NCI-H69 (cell line): ENCODE results near the gene GDPD4.

ENCODE experiments used
- DNase-seq: peaks from one replicate; lab custom pipeline; 2025; lab: John Stamatoyannopoulos, UW

Gene GDPD4

GRCh38 chr11:77173494-77173893 lies 128.0 kb downstream of the GDPD4 start:
- no peak for DNase-seq

- no peak for DNase-seq
Measured at GRCh38 chr11:77172666-77172982, 128.9 kb downstream of the GDPD4 start.

- DNase-seq = no peak
Measured at GRCh38 chr11:77171885-77172665, 129.4 kb downstream of the GDPD4 start.

DNA sequence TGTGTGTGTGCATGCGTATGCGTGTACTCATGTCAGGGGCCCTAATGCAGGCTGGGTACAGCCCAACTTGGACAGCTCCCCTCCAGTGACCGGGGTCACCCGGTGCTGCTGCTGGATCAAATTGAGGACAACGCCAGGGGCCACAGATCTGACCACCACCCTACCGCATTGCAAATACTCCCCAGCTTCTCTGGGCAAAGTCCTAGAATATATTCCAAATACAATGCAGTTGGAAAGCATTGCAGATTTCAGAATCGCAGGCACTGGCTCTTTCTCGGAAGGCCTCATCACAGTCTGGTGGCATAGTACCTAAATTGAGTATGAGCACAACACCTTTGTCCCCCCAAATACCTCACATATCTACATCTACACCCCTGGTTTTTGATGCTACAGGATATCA lies 130.2 kb downstream of the GDPD4 start:
- DNase-seq = no peak

DNA sequence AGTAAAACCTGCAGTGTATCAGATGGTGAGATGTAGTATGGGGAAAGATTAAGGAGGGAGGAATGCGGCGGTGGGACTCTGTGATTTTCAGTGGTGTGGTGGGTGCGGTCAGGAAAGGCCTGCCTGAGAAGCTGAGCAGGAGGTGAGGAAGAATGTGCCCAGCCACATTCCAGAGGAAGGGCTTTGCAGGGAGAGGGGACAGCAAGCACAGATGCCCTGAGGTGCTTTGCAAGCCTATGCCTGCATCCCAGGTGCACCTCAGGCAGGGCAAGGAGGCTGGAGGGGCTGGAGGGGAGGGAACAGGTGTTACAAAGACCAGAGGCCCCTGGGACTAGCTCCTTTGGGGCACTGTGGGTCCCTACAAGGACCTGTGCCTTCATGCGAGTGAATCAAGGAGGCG lies 131.4 kb downstream of the GDPD4 start:
- no peak for DNase-seq

- DNase-seq = no peak
Measured at GRCh38 chr11:77167791-77168190, 133.7 kb downstream of the GDPD4 start.

GRCh38 chr11:77167111-77167626 lies 134.3 kb downstream of the GDPD4 start:
- no peak for DNase-seq
